ENCODE results near the gene UCN2. TPM values are rescaled to one million over a fixed set of nuclear protein-coding genes. Genes with fewer than 3 reads are reported as not detected.

The UCN2 gene
- total and polyA plus RNA-seq, 2 of the 8 experiments (the other 6 are each of a cell fraction or from before 2014, with no cell fraction given): 0.14 TPM; not detected in 1

- no peak overlapping the region for H4K5ac ChIP-seq (ENCODE audit: insufficient read length, low read depth, low read length)
- H3K79me2 ChIP-seq (ENCODE audit: control insufficient read depth in 1 of 2, insufficient read depth in 2 of 2, low read length in 2 of 2): no peaks in the 10 kb centered on the region
- FAIRE-seq: no peak
- no peak overlapping the region for H2BK15ac ChIP-seq (ENCODE audit: low read length)
- H3K4me1 ChIP-seq (replicated peaks in 1 of 4; ENCODE audit: control insufficient read depth in 3 of 4, insufficient read depth in 4 of 4, low read length in 3 of 4): peaks cover 0 to 8% (median 3%) of the 10 kb centered on the region in 4 experiments; a peak in 5 of 7 replicates
- H3K4ac ChIP-seq (replicated peaks; ENCODE audit: insufficient read length, low read depth, low read length): no peak overlapping the region
- 100% methylated on average over 5 of the region's 5 CpGs; no CpG with 5 or more reads in 1 of the 2 experiments for WGBS, 2 experiments (ENCODE audit: extremely low coverage in 1 of 2, insufficient coverage in 1 of 2, insufficient read length in 1 of 2, insufficient replicate concordance in 2 of 2, low coverage in 1 of 2, low lambda C conversion rate in 2 of 2, missing lambda C conversion rate in 1 of 2)
- no peaks in the 10 kb centered on the region for H3K36me3 ChIP-seq (ENCODE audit: control insufficient read depth in 2 of 4, insufficient read depth in 4 of 4, low read length in 3 of 4)
- H3K56ac ChIP-seq (replicated peaks; ENCODE audit: insufficient read length, low read depth, low read length): no peak overlapping the region
- ChIA-PET POLR2A (ENCODE audit: partially characterized antibody) (interaction anchor here (1.0 to 2.2 kb wide), 4 partner anchors 9 to 385 kb away, joined by 3 to 9 read pairs (median 6); partner anchors contain the start of genes CELSR3 and PFKFB4), CTCF (ENCODE audit: partially characterized antibody) (interaction anchor here (0.6 to 1.7 kb wide), 5 partner anchors 9 to 101 kb away, joined by 3 to 8 read pairs (median 4); partner anchors contain the start of gene PFKFB4)
- H3K9ac ChIP-seq (replicated peaks in 1 of 4; ENCODE audit: extremely low read depth in 1 of 4, low read depth in 3 of 4, low read length in 3 of 4): no peak overlapping the region
- no peaks in the 10 kb centered on the region for H3K23me2 ChIP-seq (ENCODE audit: low read depth, low read length)
- no peak overlapping the region for H3K23ac ChIP-seq (ENCODE audit: insufficient read length)
- no peak overlapping the region for H4K8ac ChIP-seq (ENCODE audit: extremely low read depth, insufficient read depth, low read length)
- no peak overlapping the region for H2BK5ac ChIP-seq (ENCODE audit: low read depth, low read length)
- H4K91ac ChIP-seq (replicated peaks; ENCODE audit: insufficient read length, low read length): no peak overlapping the region
- H3K14ac ChIP-seq (ENCODE audit: insufficient read length): no peak overlapping the region
- no peak overlapping the region for H2AFZ ChIP-seq (ENCODE audit: low read length)
- H3K4me3 ChIP-seq (ENCODE audit: extremely low read depth in 1 of 4, insufficient read depth in 2 of 4, low read depth in 3 of 4, low read length in 4 of 4): no peak overlapping the region
- H3K27me3 ChIP-seq (replicated peaks in 1 of 4; ENCODE audit: control insufficient read depth in 3 of 4, extremely low read depth in 1 of 4, insufficient read depth in 3 of 4, low read length in 3 of 4): no peaks in the 10 kb centered on the region
- H2AK5ac ChIP-seq (ENCODE audit: low read depth, low read length): no peak overlapping the region
- H3K79me1 ChIP-seq (ENCODE audit: low read depth, low read length): no peaks in the 10 kb centered on the region
- no peak overlapping the region for H2BK20ac ChIP-seq (ENCODE audit: low read length)
- DNase-seq (ENCODE audit: low read depth in 1 of 2, low spot score in 2 of 2): no peak
- H3K27ac ChIP-seq (ENCODE audit: low read depth, low read length): no peak overlapping the region
- no peaks in the 10 kb centered on the region for H3K9me3 ChIP-seq (ENCODE audit: insufficient read depth in 2 of 2, low read depth in 1 of 2, low read length in 1 of 2)
- H4K20me1 ChIP-seq (replicated peaks in 1 of 2; ENCODE audit: control insufficient read depth in 1 of 2, insufficient read depth in 2 of 2, low read length in 2 of 2): no peaks in the 10 kb centered on the region
- H3K4me2 ChIP-seq (ENCODE audit: insufficient read depth in 1 of 2, low read depth in 2 of 2, low read length in 2 of 2): no peak overlapping the region
- no peak overlapping the region for H2BK12ac ChIP-seq (ENCODE audit: low read depth, low read length)
- no peak overlapping the region for H3K18ac ChIP-seq (ENCODE audit: extremely low read depth, low read length)
- no peak overlapping the region for H2BK120ac ChIP-seq (replicated peaks; ENCODE audit: low read depth, low read length)
- TF ChIP-seq GTF2F1 (IDR thresholded peaks at IDR 0.05; ENCODE audit: borderline replicate concordance, low read depth, low read length) (no peak), TBP (IDR thresholded peaks at IDR 0.05; ENCODE audit: low read depth, low read length) (no peak), CEBPB (IDR thresholded peaks at IDR 0.05; ENCODE audit: low read depth, low read length) (no peak)
Observed at GRCh38 chr3:48567090-48567489, 3.5 kb upstream of the UCN2 start.

All from H1 (cell line).